MCF 10A (cell line): ENCODE data around the gene SCARB1. TPM values are rescaled to one million over a fixed set of nuclear protein-coding genes. Genes with fewer than 3 reads are reported as not detected.

Experiments
- BruUV-seq: library from RNA; stranded (reverse); fragments of 400-500 nt; replicated peaks from 2 replicates; lab custom pipeline; 2021; lab: Mats Ljungman, UMichigan
- CTCF ChIA-PET: fragments of 300-600 bp; sonication (Branson Sonifier 250); formaldehyde crosslinking; extraction: SDS; loops from one replicate; lab custom pipeline; 2021; ENCODE audit warnings: antibody characterized with exemption, inconsistent platforms; lab: Yijun Ruan, JAX
- POLR2A ChIA-PET: fragments of 300-600, 350-650 bp; sonication (Branson Sonifier 250); formaldehyde crosslinking; extraction: SDS; loops from one replicate; lab custom pipeline; 2020; ENCODE audit warnings: antibody characterized with exemption, inconsistent platforms; lab: Yijun Ruan, JAX
- DNase-seq: peaks from one replicate; pipeline ENCODE4 v3.0.0-alpha.2; 2018; ENCODE audit not compliant: unreplicated experiment
- H3K27ac Mint-ChIP-seq: one replicate; pipeline ENCODE4 v1.8.0; 2022; ENCODE audit warnings: mild to moderate bottlenecking, low read depth, mixed read lengths; ENCODE audit not compliant: unreplicated experiment
- H3K27me3 Mint-ChIP-seq: one replicate; pipeline ENCODE4 v1.8.0; 2022; ENCODE audit warnings: mixed read lengths; ENCODE audit not compliant: insufficient read depth, unreplicated experiment
- H3K36me3 Mint-ChIP-seq: one replicate; pipeline ENCODE4 v1.8.0; 2022; ENCODE audit warnings: mild to moderate bottlenecking, moderate library complexity, mixed read lengths; ENCODE audit not compliant: insufficient read depth, unreplicated experiment
- H3K4me1 Mint-ChIP-seq: one replicate; pipeline ENCODE4 v1.8.0; 2022; ENCODE audit warnings: mixed read lengths; ENCODE audit not compliant: insufficient read depth, unreplicated experiment
- H3K4me3 Mint-ChIP-seq: one replicate; pipeline ENCODE4 v1.8.0; 2022; ENCODE audit warnings: mild to moderate bottlenecking, moderate library complexity, mixed read lengths; ENCODE audit not compliant: unreplicated experiment
- H3K9me3 Mint-ChIP-seq: one replicate; pipeline ENCODE4 v1.8.0; 2022; ENCODE audit warnings: mixed read lengths; ENCODE audit not compliant: unreplicated experiment
- intact Hi-C: fragments of 100-400 bp; cut with micrococcal nuclease; formaldehyde crosslinking; loops from 2 replicates; pipeline ENCODE4 v1.14.1; 2022
- total RNA-seq: library from RNA; stranded (reverse); gene quantifications from 2 replicates; pipeline ENCODE4 v1.2.3, GENCODE V29; 2022
- TF ChIP-seq, protein P1 (sequence below): fragments of 200-600 bp; IDR thresholded peaks from one replicate; pipeline ENCODE4 v1.8.0; 2022; ENCODE audit warnings: antibody characterized with exemption, mild to moderate bottlenecking; ENCODE audit not compliant: unreplicated experiment

The SCARB1 gene
- total RNA-seq, 1 experiment from 2014 or later, result 71.0 TPM

DNA sequence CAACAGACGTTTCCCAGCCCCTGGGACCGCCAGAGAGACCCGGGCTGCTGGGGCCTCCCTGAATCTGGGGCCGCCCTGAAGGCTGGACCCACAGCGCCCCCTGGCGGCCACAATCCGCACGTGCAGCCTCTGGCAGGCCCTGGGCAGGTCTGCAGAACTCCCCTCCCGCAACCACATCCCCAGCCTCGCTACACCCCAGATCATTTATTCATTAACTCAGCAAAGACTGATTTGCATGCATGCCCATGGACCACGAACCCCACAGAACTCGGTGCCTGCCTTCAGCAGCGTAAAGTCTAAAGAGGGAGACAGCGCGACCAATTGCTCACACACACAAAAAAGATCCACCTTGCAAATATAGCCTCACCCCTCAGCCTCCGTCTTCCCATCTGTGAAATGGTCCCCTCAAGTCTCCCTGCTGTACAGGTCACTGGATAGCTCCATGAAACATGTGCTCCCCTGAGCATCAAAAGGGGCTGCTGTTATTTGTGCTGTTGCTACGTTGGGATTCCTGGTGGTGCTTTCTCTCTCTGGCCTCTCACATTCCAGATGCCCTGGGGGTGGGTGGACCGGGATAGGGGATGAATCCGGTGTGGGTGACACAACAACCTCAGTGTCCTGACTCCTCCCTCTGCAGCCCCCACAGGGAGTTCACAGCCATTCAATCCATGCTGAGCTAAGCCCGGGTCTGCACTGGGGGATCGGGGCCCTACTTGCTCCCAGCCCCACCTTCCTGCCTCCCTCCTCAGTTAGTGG is 96.4 kb downstream of the SCARB1 start:
- peaks cover 18% of the 10 kb centered on the region for H3K4me1 Mint-ChIP-seq
- no peak overlapping the region for H3K27ac Mint-ChIP-seq
- no peak overlapping the region for H3K4me3 Mint-ChIP-seq
- H3K9me3 Mint-ChIP-seq, result no peaks in the 10 kb centered on the region
- CTCF ChIA-PET, result interaction anchor here (0.6 to 9.3 kb wide), 52 partner anchors 8 to 824 kb away, joined by 3 to 64 read pairs (median 3); no protein-coding TSS in a partner anchor
- no TSS peak for BruUV-seq
- POLR2A ChIA-PET, result interaction anchor here (0.7 to 4.1 kb wide), 2 partner anchors 194 to 249 kb away, joined by 3 to 17 read pairs; no protein-coding TSS in a partner anchor
- no peaks in the 10 kb centered on the region for H3K36me3 Mint-ChIP-seq
- TF ChIP-seq, protein P1, sequence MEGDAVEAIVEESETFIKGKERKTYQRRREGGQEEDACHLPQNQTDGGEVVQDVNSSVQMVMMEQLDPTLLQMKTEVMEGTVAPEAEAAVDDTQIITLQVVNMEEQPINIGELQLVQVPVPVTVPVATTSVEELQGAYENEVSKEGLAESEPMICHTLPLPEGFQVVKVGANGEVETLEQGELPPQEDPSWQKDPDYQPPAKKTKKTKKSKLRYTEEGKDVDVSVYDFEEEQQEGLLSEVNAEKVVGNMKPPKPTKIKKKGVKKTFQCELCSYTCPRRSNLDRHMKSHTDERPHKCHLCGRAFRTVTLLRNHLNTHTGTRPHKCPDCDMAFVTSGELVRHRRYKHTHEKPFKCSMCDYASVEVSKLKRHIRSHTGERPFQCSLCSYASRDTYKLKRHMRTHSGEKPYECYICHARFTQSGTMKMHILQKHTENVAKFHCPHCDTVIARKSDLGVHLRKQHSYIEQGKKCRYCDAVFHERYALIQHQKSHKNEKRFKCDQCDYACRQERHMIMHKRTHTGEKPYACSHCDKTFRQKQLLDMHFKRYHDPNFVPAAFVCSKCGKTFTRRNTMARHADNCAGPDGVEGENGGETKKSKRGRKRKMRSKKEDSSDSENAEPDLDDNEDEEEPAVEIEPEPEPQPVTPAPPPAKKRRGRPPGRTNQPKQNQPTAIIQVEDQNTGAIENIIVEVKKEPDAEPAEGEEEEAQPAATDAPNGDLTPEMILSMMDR, result peak; percentile 98
- H3K27me3 Mint-ChIP-seq, result no peaks in the 10 kb centered on the region
- intact Hi-C loops, result loop anchor here (1.0 to 10.0 kb wide), 5 partner anchors 26 to 731 kb away; no protein-coding TSS in a partner anchor
- peak; percentile 65 for DNase-seq

DNA sequence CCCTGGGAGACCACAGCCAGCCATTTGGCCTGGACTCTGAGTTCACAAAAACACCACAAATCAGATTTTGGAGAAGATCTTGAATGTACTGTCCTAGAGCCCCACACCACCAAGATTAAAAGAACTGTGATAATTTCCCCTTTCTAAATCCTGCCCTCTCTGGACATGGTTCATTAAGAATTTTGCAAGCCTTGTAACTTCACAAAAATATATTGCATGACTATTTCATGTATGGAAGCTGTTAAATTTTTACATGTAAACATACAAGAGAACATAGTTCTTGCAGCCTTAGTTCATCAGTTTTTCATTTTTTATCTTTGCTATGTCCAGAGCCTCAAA is 97.0 kb downstream of the SCARB1 start:
- Mint-ChIP-seq H3K4me3 (no peak overlapping the region), H3K9me3 (no peaks in the 10 kb centered on the region), H3K27me3 (no peaks in the 10 kb centered on the region), H3K4me1 (peaks cover 13% of the 10 kb centered on the region), H3K36me3 (no peaks in the 10 kb centered on the region), H3K27ac (no peak overlapping the region)
- POLR2A ChIA-PET, result interaction anchor here (0.7 to 4.1 kb wide), 3 partner anchors 11 to 248 kb away, joined by 3 to 23 read pairs (median 17); no protein-coding TSS in a partner anchor
- no TSS peak for BruUV-seq
- CTCF ChIA-PET, result interaction anchor here (0.6 to 9.3 kb wide), 34 partner anchors 8 to 730 kb away, joined by 3 to 64 read pairs (median 4); no protein-coding TSS in a partner anchor
- no peak for DNase-seq
- TF ChIP-seq, protein P1, result no peak
- intact Hi-C loops, result loop anchor here (1.0 to 10.0 kb wide), 5 partner anchors 25 to 730 kb away; no protein-coding TSS in a partner anchor

DNA sequence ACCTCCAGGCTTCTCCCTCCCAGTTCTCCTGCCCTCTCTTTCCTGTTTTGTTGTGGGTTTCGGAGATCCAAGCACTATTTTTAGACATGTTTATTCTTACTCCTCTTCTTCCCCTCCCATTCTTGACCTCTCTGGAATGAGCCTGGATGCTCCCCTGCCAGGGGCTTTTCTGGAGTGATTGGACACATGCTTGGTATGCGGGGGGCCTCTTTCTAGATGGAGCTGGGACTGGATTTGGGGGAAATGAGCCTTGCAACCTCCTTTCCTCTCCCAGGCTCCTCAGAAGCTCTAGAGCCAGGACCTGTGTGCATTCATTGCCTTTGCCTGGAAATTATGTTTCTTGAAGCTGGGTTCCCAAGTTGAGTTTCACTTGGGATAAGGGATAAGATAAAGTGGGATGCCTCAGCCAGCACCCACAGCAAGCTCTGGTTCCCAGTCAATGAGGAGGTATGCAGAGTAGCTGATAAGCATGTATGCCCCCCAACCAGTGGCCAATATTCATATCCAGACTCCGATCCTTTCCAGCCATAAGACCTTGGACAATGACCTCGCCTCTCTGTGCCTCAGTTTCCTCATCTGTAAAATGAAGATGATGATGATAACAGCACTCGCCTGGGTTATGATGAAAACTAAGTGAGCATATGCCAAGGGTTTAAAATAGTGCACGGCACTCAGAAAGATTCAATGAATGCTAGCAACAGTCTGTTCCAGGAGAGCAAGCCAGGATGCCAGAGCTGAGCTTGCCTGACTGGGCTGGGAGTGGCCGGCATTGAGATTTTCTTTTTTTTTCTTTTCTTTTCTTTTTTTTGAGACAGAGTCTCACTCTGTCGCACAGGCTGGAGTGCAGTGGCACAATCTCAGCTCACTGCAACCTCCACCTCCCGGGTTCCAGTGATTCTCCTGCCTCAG is 97.8 kb downstream of the SCARB1 start:
- Mint-ChIP-seq H3K9me3 (no peaks in the 10 kb centered on the region), H3K27ac (peak overlapping the region; percentile 79), H3K4me1 (peaks cover 10% of the 10 kb centered on the region), H3K36me3 (no peaks in the 10 kb centered on the region), H3K27me3 (no peaks in the 10 kb centered on the region), H3K4me3 (no peak overlapping the region)
- POLR2A ChIA-PET, result interaction anchor here (0.5 to 4.1 kb wide), 11 partner anchors 10 to 372 kb away, joined by 3 to 23 read pairs (median 3); no protein-coding TSS in a partner anchor
- BruUV-seq, result no TSS peak
- CTCF ChIA-PET, result interaction anchor here (0.6 to 9.3 kb wide), 43 partner anchors 10 to 969 kb away, joined by 3 to 64 read pairs (median 4); no protein-coding TSS in a partner anchor
- no peak for DNase-seq
- TF ChIP-seq, protein P1, result no peak
- intact Hi-C loops, result loop anchor here (5.0 to 10.0 kb wide), 2 partner anchors 254 to 381 kb away; no protein-coding TSS in a partner anchor
